Endodermal cell (in vitro differentiated cells): Measurements from ENCODE around the gene KCNIP3. TPM values are rescaled to one million over a fixed set of nuclear protein-coding genes. Genes with fewer than 3 reads are reported as not detected.

Experiments used
- DNase-seq: peaks from one replicate; pipeline ENCODE4 v3.0.0-alpha.2; 2017
- H3K27ac ChIP-seq: 2 replicates; pipeline ENCODE4 v1.5.1; 2013; ENCODE audit warnings: mild to moderate bottlenecking, low read depth, low read length, moderate library complexity
- H3K27me3 ChIP-seq: 2 replicates; pipeline ENCODE4 v1.6.1; 2013; ENCODE audit warnings: mild to moderate bottlenecking, low read length, moderate library complexity; ENCODE audit not compliant: insufficient read depth, control insufficient read depth, poor library complexity, severe bottlenecking
- H3K36me3 ChIP-seq: 2 replicates; pipeline ENCODE4 v1.7.0; 2013; ENCODE audit warnings: mild to moderate bottlenecking, low read length, moderate library complexity; ENCODE audit not compliant: control insufficient read depth, insufficient read depth
- H3K4me1 ChIP-seq: one replicate; pipeline ENCODE4 v1.7.0; 2013; ENCODE audit warnings: low read length; ENCODE audit not compliant: control insufficient read depth, insufficient read depth
- H3K4me3 ChIP-seq: 2 replicates; pipeline ENCODE4 v1.5.1; 2013; ENCODE audit warnings: mild to moderate bottlenecking, low read length, moderate library complexity
- H3K9ac ChIP-seq: 2 replicates; pipeline ENCODE4 v1.6.1; 2013; ENCODE audit warnings: mild to moderate bottlenecking, low read length, moderate library complexity; ENCODE audit not compliant: poor library complexity, severe bottlenecking; ENCODE audit errors: extremely low read depth
- H3K9me3 ChIP-seq: 2 replicates; pipeline ENCODE4 v1.6.1; 2013; ENCODE audit warnings: mild to moderate bottlenecking, low read length, moderate library complexity; ENCODE audit not compliant: control insufficient read depth
- H3K27ac Mint-ChIP-seq: 2 replicates; pipeline ENCODE4 v1.8.0; 2020; ENCODE audit warnings: mixed read lengths
- H3K27me3 Mint-ChIP-seq: 2 replicates; pipeline ENCODE4 v1.8.0; 2021; ENCODE audit warnings: mild to moderate bottlenecking, mixed read lengths; ENCODE audit not compliant: insufficient read depth
- H3K36me3 Mint-ChIP-seq: 2 replicates; pipeline ENCODE4 v1.8.0; 2020; ENCODE audit warnings: low read depth, mixed read lengths
- H3K4me1 Mint-ChIP-seq: 2 replicates; pipeline ENCODE4 v1.8.0; 2020; ENCODE audit warnings: mixed read lengths
- H3K4me3 Mint-ChIP-seq: 2 replicates; pipeline ENCODE4 v1.8.0; 2020; ENCODE audit warnings: mild to moderate bottlenecking, moderate library complexity, mixed read lengths
- H3K9me3 Mint-ChIP-seq: 2 replicates; pipeline ENCODE4 v1.8.0; 2020; ENCODE audit warnings: mild to moderate bottlenecking, mixed read lengths
- CTCF ChIP-seq: fragments of 200-600 bp; sonication (generic); conservative IDR thresholded peaks from 2 replicates; pipeline ENCODE4 v1.5.0; 2021; ENCODE audit warnings: antibody characterized with exemption, mild to moderate bottlenecking
- WGBS, 2 experiments: methylation state at CpG; one replicate each; pipeline versions ENCODE4 v1.1.5 to v1.1.7; 2013; ENCODE audit warnings: missing lambda C conversion rate in 2 of 2, mixed read lengths in 1 of 2; ENCODE audit not compliant: insufficient coverage in 1 of 2, insufficient read length in 1 of 2; 5-methylcytosine and 5-hydroxymethylcytosine counted together
- total RNA-seq, 2 donors: library from RNA; stranded (reverse); fragmentation: NEBNext Ultra II Directional in 1 of 2; extraction: Animal tissue kit (Norgen Biotek cat#: 25700) in 1 of 2; gene quantifications; 2 replicates in 1 of 2; 3 replicates in 1 of 2; pipeline ENCODE4 v1.2.1, GENCODE V29; 2021

Gene KCNIP3
- total RNA-seq, 2 donors from 2014 or later, result 0.26 to 1.3 TPM

GRCh38 chr2:95361216-95361980 is 64.3 kb downstream of the KCNIP3 start:
- no peaks in the 10 kb centered on the region for H3K36me3 Mint-ChIP-seq
- TF ChIP-seq CTCF, result no peak
- Histone ChIP-seq H3K4me3 (no peak overlapping the region), H3K36me3 (no peaks in the 10 kb centered on the region), H3K27ac (no peak overlapping the region), H3K9me3 (no peaks in the 10 kb centered on the region), H3K9ac (no peak overlapping the region), H3K4me1 (no peaks in the 10 kb centered on the region), H3K27me3 (no peaks in the 10 kb centered on the region)
- no peaks in the 10 kb centered on the region for H3K4me1 Mint-ChIP-seq
- peaks cover 13% of the 10 kb centered on the region for H3K27me3 Mint-ChIP-seq
- no peak overlapping the region for H3K4me3 Mint-ChIP-seq
- DNase-seq, result peak; percentile 23
- H3K27ac Mint-ChIP-seq, result no peak overlapping the region
- no peaks in the 10 kb centered on the region for H3K9me3 Mint-ChIP-seq
- WGBS, 2 experiments, result 90 to 95% methylated on average over 3 to 9 of the region's 9 CpGs

- WGBS, 2 experiments, result 81 to 87% methylated on average over 6 to 9 of the region's 9 CpGs
- no peaks in the 10 kb centered on the region for H3K9me3 Mint-ChIP-seq
- no peaks in the 10 kb centered on the region for H3K4me1 Mint-ChIP-seq
- H3K9me3 ChIP-seq, result no peaks in the 10 kb centered on the region
- TF ChIP-seq CTCF, result no peak
- DNase-seq, result peak; percentile 34
- H3K4me1 ChIP-seq, result no peaks in the 10 kb centered on the region
- no peak overlapping the region for H3K27ac ChIP-seq
- peaks cover 13% of the 10 kb centered on the region for H3K27me3 Mint-ChIP-seq
- no peak overlapping the region for H3K4me3 ChIP-seq
- no peaks in the 10 kb centered on the region for H3K27me3 ChIP-seq
- H3K4me3 Mint-ChIP-seq, result no peak overlapping the region
- H3K27ac Mint-ChIP-seq, result no peak overlapping the region
- H3K36me3 Mint-ChIP-seq, result no peaks in the 10 kb centered on the region
- H3K9ac ChIP-seq, result no peak overlapping the region
- H3K36me3 ChIP-seq, result no peaks in the 10 kb centered on the region
Measured at GRCh38 chr2:95362486-95362885, 65.3 kb downstream of the KCNIP3 start.

GRCh38 chr2:95366514-95366913 is 69.4 kb downstream of the KCNIP3 start:
- no peak overlapping the region for H3K27ac ChIP-seq
- no peak for DNase-seq
- H3K9me3 ChIP-seq, result no peaks in the 10 kb centered on the region
- H3K4me3 Mint-ChIP-seq, result no peak overlapping the region
- H3K27ac Mint-ChIP-seq, result no peak overlapping the region
- H3K4me1 ChIP-seq, result no peaks in the 10 kb centered on the region
- no peaks in the 10 kb centered on the region for H3K9me3 Mint-ChIP-seq
- WGBS, 2 experiments, result 69 to 91% methylated on average over 5 to 6 of the region's 6 CpGs
- no peaks in the 10 kb centered on the region for H3K36me3 ChIP-seq
- H3K4me3 ChIP-seq, result no peak overlapping the region
- no peaks in the 10 kb centered on the region for H3K27me3 ChIP-seq
- H3K4me1 Mint-ChIP-seq, result no peaks in the 10 kb centered on the region
- no peak overlapping the region for H3K9ac ChIP-seq
- H3K27me3 Mint-ChIP-seq, result peaks cover 6% of the 10 kb centered on the region
- no peaks in the 10 kb centered on the region for H3K36me3 Mint-ChIP-seq
- no peak for TF ChIP-seq CTCF
